Coronary artery (tissue), 2 donors: ENCODE results near the gene SYCE3.
"Not testable (repeated sequence)": the region's sequence is repeated elsewhere in the genome, so short reads cannot be mapped to it uniquely, and the experiment has no call there.

Source experiments
- DNase-seq: peaks from one replicate; pipeline ENCODE4 v3.0.0-alpha.2; 2017; ENCODE audit warnings: low spot score
- H3K27ac ChIP-seq, 2 donors: fragments of 200-600 bp; sonication (generic); one replicate each; pipeline ENCODE4 v1.5.1; 2016 to 2019
- H3K4me3 ChIP-seq: fragments of 200-600 bp; sonication (generic); 2 replicates; pipeline ENCODE4 v1.5.1; 2016; ENCODE audit warnings: mild to moderate bottlenecking, moderate library complexity
- TF ChIP-seq, protein P1 (sequence below): fragments of 200-600 bp; sonication (generic); IDR thresholded peaks from one replicate; pipeline ENCODE4 v1.5.1; 2019; ENCODE audit warnings: antibody characterized with exemption

SYCE3 gene

DNA sequence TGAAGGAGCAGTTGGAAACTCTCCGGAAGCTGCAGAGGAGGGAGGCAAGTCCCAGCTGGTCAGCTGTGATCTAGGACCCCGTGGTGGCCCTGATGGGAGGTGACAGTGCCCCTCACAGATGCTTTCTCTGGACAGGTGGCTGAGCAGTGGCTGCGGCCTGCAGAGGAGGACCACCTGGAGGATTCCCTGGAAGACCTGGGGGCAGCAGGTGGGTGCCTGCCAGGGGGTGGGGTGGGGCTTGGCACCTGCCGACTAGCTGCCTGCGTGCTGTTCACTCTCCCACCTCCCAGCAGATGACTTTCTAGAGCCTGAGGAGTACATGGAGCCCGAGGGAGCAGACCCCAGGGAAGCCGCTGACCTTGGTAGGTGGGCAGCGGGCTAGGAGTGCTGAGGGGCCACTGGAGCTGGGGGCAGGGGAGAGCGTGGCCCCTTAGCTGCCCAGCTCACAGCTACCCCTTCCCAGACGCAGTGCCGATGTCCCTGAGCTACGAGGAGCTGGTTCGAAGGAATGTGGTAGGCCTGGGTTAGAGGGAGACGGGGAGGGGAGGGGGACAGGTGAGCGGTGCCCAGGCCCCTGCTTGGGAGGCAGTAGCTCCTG lies 40.4 kb downstream of the SYCE3 start:
- TF ChIP-seq, protein P1, sequence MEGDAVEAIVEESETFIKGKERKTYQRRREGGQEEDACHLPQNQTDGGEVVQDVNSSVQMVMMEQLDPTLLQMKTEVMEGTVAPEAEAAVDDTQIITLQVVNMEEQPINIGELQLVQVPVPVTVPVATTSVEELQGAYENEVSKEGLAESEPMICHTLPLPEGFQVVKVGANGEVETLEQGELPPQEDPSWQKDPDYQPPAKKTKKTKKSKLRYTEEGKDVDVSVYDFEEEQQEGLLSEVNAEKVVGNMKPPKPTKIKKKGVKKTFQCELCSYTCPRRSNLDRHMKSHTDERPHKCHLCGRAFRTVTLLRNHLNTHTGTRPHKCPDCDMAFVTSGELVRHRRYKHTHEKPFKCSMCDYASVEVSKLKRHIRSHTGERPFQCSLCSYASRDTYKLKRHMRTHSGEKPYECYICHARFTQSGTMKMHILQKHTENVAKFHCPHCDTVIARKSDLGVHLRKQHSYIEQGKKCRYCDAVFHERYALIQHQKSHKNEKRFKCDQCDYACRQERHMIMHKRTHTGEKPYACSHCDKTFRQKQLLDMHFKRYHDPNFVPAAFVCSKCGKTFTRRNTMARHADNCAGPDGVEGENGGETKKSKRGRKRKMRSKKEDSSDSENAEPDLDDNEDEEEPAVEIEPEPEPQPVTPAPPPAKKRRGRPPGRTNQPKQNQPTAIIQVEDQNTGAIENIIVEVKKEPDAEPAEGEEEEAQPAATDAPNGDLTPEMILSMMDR = no peak
- peak; percentile 71 for DNase-seq

DNA sequence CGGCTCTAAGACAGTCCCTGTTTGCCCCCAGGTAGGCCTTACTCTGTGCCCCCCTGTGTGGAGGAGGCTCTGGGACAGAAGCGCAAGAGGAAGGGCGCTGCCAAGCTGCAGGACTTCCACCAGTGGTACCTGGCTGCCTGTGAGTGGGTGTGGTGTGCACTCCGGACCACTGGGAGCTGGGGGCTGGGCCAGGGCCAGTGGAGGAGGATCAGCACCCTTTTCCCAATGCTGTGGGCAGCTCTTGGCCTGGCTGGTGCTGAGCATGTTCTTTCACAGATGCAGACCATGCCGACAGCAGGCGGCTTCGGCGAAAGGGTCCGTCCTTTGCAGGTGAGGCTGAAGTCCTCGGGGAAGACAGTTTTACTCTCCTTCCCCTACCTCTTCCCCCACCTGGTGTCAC lies 41.0 kb downstream of the SYCE3 start:
- TF ChIP-seq, protein P1 = no peak
- Histone ChIP-seq H3K27ac (no peak overlapping the region), H3K4me3 (no peak overlapping the region)
- no peak for DNase-seq

More for the DNA sequence above, 40.4 kb downstream of the SYCE3 start:
- Histone ChIP-seq H3K27ac (no peak overlapping the region), H3K4me3 (no peak overlapping the region)

DNA sequence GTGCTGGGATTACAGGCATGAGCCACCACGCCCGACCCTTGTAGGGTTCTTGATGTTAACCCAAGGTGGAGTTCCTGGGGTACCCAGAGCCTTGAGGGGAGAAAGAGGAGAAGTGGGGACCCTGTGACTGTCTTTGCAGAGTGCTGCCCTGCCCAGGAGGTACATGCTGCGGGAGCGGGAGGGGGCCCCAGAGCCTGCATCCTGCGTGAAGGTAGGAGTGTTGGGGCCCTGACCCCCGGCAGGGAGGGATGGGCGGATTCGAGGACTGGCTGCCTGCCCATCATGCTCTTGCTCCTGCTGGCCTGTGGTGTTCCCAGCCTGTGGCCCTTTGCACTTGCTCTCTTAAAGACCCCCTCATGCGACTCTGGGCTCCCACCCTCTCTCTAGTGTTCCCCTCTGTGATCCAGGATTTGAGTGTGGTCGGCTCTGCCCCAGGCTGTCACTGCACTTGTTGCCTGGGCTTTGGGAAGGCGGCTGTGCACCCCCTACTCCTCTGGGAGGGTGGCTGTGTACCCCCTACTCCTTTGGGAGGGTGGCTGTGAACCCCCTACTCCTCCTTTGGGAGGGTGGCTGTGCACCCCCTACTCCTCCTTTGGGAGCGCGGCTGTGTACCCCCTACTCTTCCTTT lies 41.8 kb downstream of the SYCE3 start:
- peak; percentile 66 for DNase-seq
- TF ChIP-seq, protein P1 = no peak
- H3K4me3 ChIP-seq = no peak overlapping the region
- no peak overlapping the region for H3K27ac ChIP-seq

DNA sequence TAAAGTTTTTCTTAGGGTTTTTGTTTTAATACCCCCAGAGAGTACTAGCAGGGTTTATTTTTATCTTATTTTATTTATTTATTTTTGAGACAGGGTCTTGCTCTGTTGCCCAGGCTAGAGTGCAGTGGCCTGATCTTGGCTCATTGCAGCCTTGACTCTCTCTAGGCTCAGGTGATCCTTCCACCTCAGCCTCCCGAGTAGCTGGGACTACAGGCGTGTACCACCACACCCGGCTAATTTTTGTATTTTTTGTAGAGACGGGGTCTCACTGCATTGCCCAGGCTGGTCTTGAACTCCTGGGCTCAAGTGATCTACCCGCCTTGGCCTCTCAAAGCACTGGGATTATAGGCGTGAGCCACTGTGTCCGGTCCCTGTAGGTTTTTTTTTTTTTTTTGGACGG lies 42.5 kb downstream of the SYCE3 start:
- DNase-seq, H3K4me3 ChIP-seq, H3K27ac ChIP-seq: not testable (repeated sequence)

DNA sequence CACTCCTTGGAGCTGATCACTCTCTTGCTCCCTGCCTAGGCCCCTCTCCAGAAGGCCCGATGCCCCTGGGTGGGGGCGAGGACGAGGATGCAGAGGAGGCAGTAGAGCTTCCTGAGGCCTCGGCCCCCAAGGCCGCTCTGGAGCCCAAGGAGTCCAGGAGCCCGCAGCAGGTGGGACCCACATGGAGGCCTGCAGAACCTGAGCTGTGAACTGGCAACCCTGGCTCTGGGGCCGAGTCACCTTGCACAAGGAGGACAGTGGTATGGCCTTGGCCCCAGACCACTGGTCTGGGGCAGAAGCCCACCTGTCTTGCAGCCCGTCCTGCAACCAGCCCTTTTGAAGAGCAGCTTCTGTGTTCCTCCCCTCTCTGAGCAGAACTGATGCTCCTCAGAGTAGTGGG lies 43.6 kb downstream of the SYCE3 start:
- H3K27ac ChIP-seq = no peak overlapping the region
- DNase-seq = peak; percentile 73
- TF ChIP-seq, protein P1 = no peak

DNA sequence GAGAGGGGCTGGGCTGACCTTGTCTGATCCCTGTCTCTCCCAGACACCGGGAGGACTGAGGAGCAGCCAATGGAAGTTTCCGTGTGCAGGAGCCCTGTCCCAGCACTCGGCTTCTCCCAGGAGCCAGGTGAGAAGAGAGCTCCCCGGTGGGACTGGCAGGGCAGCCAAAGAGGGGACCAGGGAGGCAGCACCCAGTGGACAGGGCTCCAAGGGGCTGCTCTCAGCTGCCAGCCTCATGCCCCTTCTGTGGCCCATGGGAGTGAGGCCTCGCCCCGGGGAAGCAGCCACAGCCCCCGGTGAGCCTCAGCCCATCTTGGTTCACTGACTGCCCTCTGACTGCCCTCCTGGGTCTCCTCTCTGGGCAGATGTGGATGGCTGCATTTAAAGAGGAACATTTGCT lies 44.1 kb downstream of the SYCE3 start:
- no peak for DNase-seq
- TF ChIP-seq, protein P1 = no peak
- no peak overlapping the region for H3K27ac ChIP-seq

More for the DNA sequence above, 43.6 kb downstream of the SYCE3 start:
- no peak overlapping the region for H3K4me3 ChIP-seq

DNA sequence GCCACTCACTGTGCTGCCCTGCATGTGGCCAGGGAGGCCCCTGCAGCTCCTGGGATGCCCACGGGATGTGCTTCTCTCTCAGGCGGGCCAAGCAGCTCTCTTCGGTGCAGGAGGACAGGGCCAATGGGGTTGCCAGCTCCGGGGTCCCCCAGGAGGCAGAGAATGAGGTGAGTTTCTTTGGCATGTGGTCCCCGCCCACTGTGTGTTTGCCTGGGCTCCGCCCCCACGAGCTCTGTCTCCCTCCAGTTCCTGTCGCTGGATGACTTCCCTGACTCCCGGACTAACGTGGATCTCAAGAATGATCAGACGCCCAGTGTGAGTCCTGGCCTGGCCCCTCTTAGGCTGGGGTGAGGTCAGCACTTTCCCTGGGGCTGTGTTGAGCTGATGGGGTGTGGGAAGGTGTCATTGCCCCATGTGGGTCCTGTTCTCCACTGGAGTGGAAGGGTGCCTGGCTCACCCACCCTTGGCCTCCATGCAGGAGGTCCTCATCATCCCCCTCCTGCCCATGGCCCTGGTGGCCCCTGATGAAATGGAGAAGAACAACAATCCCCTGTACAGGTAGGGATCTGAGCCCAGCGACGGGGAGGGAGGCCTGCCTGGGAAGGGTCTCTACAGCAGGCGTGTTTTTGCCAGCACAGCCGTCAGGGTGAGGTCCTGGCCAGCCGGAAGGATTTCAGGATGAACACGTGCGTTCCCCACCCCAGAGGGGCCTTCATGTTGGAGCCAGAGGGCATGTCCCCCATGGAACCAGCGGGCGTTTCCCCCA lies 45.0 kb downstream of the SYCE3 start:
- TF ChIP-seq, protein P1 = no peak
- no peak overlapping the region for H3K4me3 ChIP-seq
- no peak overlapping the region for H3K27ac ChIP-seq
- DNase-seq = no peak

More for the DNA sequence above, 44.1 kb downstream of the SYCE3 start:
- H3K4me3 ChIP-seq = no peak overlapping the region
